ENCODE results near the gene ADARB1. TPM values are rescaled to one million over a fixed set of nuclear protein-coding genes. Genes with fewer than 3 reads are reported as not detected.

Gene ADARB1
- total RNA-seq, 1 donor: 2.1 TPM

DNA sequence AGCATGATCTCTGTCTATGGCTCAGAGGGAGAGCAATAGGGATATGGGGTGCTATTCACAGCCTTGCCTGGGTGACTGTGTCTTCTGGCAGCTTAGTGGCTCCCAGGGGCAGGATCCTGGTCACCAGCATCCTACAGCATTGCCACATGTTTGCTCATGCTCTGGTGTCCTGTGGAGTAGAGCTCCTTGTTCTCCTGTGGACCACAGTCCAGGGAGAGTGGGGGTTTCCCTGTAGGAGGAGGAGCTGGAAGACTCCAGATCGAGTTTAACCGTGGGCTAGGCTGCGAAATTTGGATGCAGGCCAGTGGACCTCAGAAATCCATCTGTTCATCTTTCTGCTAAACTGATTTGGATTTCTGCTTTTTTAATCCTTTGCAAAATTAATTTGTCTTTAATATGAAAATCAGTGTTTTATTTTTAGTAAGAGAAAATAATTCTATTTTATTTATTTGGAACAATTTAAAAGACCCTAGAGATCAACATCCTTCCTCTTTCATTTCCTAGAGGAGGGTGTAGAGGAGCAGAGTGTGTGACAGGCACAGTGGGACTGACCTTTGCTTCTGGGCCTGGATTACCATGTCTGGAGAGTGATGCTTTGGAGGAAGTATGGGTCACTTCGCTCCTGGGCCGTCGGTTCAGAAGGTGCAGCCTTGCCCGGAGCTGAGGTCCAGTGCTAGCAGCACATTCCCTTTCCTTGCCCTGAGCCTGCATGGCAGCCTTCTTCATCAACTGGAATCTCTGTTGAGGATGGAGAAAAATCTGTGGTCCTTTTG, 17.4 kb downstream of the ADARB1 start:
- TF ChIP-seq, protein P1, sequence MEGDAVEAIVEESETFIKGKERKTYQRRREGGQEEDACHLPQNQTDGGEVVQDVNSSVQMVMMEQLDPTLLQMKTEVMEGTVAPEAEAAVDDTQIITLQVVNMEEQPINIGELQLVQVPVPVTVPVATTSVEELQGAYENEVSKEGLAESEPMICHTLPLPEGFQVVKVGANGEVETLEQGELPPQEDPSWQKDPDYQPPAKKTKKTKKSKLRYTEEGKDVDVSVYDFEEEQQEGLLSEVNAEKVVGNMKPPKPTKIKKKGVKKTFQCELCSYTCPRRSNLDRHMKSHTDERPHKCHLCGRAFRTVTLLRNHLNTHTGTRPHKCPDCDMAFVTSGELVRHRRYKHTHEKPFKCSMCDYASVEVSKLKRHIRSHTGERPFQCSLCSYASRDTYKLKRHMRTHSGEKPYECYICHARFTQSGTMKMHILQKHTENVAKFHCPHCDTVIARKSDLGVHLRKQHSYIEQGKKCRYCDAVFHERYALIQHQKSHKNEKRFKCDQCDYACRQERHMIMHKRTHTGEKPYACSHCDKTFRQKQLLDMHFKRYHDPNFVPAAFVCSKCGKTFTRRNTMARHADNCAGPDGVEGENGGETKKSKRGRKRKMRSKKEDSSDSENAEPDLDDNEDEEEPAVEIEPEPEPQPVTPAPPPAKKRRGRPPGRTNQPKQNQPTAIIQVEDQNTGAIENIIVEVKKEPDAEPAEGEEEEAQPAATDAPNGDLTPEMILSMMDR (IDR thresholded peaks at IDR 0.05; ENCODE audit: insufficient read depth, low read length): no peak
- H3K4me3 ChIP-seq (ENCODE audit: low read depth, low read length): no peak overlapping the region
- DNase-seq (ENCODE audit: low read depth): no peak

DNA sequence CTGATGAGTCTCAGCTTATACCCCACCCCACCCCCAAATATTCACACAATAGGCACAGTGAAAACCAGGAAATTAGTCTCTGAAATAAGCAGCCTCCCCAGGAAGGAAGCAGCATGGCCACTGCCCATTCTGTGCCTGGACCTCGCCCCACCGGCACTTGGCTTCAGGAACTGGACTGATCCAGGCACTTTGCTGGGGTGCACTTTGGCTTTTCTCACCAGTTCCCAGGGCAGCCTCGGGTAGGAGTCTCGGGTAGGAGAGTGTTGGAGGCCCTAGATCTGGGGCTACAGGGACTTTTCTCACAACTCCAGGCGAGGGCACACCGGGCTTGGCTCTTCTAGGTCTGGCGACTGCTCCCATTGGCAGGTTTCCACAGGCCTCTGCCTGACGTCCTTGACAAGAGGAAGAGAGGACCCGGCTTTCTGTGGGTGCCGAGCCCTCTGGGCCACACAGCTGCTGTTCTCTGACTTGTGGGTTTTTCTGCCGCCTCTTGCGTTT, 18.7 kb downstream of the ADARB1 start:
- TF ChIP-seq, protein P1 (IDR thresholded peaks at IDR 0.05; ENCODE audit: insufficient read depth, low read length): no peak
- DNase-seq (ENCODE audit: low read depth): no peak
- no peak overlapping the region for H3K4me3 ChIP-seq (ENCODE audit: low read depth, low read length)

DNA sequence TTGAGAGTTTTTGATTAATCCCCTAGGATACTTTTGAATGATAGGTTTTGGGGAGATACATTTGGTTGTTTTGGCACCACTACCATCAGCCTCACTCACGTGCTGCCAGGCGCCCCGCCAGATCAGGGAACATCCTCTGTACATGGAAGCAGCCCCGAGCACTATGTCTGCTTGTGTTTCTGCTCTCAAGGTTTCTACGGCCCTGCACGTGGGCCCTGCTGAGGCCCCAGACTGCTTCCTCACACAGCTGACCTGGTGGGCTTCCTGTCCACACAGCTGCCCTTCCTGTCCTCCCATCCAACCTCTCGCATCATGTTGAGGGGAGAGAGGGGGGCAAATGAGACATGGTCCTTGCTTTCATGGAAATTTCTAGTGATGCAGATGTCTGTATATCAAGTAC, 20.0 kb downstream of the ADARB1 start:
- DNase-seq (ENCODE audit: low read depth): no peak
- H3K4me3 ChIP-seq (ENCODE audit: low read depth, low read length): no peak overlapping the region
- TF ChIP-seq, protein P1 (IDR thresholded peaks at IDR 0.05; ENCODE audit: insufficient read depth, low read length): no peak

DNA sequence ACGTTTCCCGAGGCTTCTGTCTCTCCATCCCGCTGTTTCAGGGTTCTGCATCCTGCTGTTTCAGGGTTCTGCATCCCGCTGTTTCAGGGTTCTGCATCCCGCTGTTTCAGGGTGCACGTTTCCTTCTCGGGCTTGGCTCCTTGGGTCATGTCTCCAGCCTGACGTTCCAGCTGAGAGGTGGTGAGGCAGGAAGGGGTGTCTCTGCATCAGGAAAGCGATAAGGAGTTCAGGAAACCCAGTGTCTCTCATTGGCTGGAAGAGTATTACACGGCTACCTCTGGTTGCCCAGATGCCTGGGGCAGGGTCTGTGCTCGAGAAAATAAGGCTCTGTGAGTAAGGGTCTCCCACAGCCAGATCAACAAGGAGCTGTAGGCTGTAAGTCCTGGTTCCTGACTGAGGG, 21.1 kb downstream of the ADARB1 start:
- no peak for DNase-seq (ENCODE audit: low read depth)
- TF ChIP-seq, protein P1 (IDR thresholded peaks at IDR 0.05; ENCODE audit: insufficient read depth, low read length): no peak
- H3K4me3 ChIP-seq (ENCODE audit: low read depth, low read length): no peak overlapping the region

DNA sequence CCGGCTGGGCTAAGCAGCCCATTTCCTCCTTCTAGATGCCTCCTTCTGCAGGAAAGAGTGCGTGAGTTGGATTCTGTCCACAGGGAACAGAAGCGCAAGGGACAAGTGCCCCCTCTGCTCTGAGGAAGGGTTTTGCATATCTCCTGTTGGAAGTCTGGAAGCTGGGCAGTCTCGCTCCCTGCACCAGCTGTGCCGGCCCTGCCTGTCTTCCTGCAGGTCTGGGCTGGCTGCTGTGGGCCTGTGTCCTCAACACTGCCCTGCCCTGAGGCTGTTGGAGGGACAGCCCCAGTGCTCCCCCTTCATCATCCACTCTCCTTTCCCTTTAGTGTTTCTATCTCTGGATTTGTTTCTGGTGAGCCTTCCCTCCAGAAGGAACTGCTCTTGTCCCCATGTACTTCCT, 21.8 kb downstream of the ADARB1 start:
- TF ChIP-seq, protein P1 (IDR thresholded peaks at IDR 0.05; ENCODE audit: insufficient read depth, low read length): no peak
- H3K4me3 ChIP-seq (ENCODE audit: low read depth, low read length): no peak overlapping the region
- DNase-seq (ENCODE audit: low read depth): no peak

DNA sequence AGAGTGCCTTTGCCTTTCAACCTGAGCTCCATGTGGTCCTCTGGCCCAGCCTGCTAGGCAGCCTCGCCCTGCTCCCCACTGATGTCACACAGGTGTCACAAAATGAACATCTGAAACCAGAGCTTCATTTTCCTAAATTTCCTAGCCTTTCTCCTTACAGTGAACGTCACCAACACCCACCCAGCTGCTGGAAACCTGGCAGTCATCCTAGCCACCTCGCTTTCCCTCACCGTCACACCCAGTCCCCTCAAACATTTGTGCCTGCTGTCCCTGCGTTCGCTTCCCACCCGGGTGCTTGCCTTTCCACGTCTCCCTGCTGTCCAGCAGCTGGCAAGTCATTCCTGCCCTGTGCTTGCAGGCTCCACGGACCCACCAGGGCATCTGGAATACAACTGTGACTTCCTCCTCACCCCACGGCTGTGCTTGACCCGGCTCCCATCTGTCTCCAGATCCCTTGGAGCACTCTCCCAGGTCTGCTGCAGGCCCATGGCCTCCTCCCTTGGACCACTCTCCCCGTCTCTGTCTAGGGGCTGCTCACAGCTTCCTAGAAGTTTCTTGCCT, 23.5 kb downstream of the ADARB1 start:
- no peak for DNase-seq (ENCODE audit: low read depth)
- no peak overlapping the region for H3K4me3 ChIP-seq (ENCODE audit: low read depth, low read length)
- TF ChIP-seq, protein P1 (IDR thresholded peaks at IDR 0.05; ENCODE audit: insufficient read depth, low read length): no peak
